K562 (cell line): Measurements from ENCODE around the gene NRXN2. TPM values are rescaled to one million over a fixed set of nuclear protein-coding genes. Genes with fewer than 3 reads are reported as not detected.

Experiments
- CBX1 ChIP-seq: sonication (generic); IDR thresholded peaks from 2 replicates; pipeline ENCODE4 v1.6.1; 2016; ENCODE audit warnings: antibody characterized with exemption, low read depth, mild to moderate bottlenecking
- CBX3 ChIP-seq, 2 experiments: IDR thresholded peaks; 1 replicate in 1 of 2; 2 replicates in 1 of 2; pipeline ENCODE4 v1.6.1; 2012; ENCODE audit warnings: inconsistent platforms in 2 of 2, low read length in 2 of 2, borderline replicate concordance in 1 of 2, control low read depth in 1 of 2
- CREM ChIP-seq: IDR thresholded peaks from 2 replicates; pipeline ENCODE4 v1.6.1; 2014; ENCODE audit warnings: antibody characterized with exemption, low read depth
- ELF1 ChIP-seq: fragments of 200-800 bp; sonication (Bioruptor generic); IDR thresholded peaks from 2 replicates; pipeline ENCODE4 v1.6.1; 2016; ENCODE audit warnings: missing genetic modification characterization, missing compliant biosample characterization
- FIP1L1 ChIP-seq: fragments of 200-400 bp; formaldehyde crosslinking; IDR thresholded peaks from 2 replicates; pipeline ENCODE4 v1.6.1; 2018; ENCODE audit warnings: mild to moderate bottlenecking, low read depth, low read length; ENCODE audit not compliant: poor library complexity, severe bottlenecking
- NFATC3 ChIP-seq: fragments of 450-650 bp; IDR thresholded peaks from 2 replicates; pipeline ENCODE4 v1.6.1; 2017; ENCODE audit warnings: mild to moderate bottlenecking
- POLR2AphosphoS5 ChIP-seq: IDR thresholded peaks from 2 replicates; pipeline ENCODE4 v1.6.1; 2011; ENCODE audit warnings: mild to moderate bottlenecking, low read depth, low read length, moderate library complexity; ENCODE audit not compliant: control insufficient read depth, insufficient read depth
- RAD51 ChIP-seq: fragments of 450-650 bp; IDR thresholded peaks from 2 replicates; pipeline ENCODE4 v1.7.1; 2016; ENCODE audit warnings: low read depth, mild to moderate bottlenecking, borderline replicate concordance
- RFX1 ChIP-seq: fragments of 450-650 bp; IDR thresholded peaks from 2 replicates; pipeline ENCODE4 v1.6.1; 2016; ENCODE audit warnings: mild to moderate bottlenecking, moderate library complexity
- SMAD4 ChIP-seq: fragments of 250-450 bp; sonication (Bioruptor Pico); conservative IDR thresholded peaks from 2 replicates; pipeline ENCODE4 v1.8.0; 2021; ENCODE audit warnings: inconsistent platforms, mild to moderate bottlenecking, moderate library complexity
- SMARCA4 ChIP-seq: fragments of 450-650 bp; IDR thresholded peaks from 2 replicates; pipeline ENCODE4 v1.6.1; 2016
- SMARCE1 ChIP-seq: fragments of 450-650 bp; IDR thresholded peaks from 2 replicates; pipeline ENCODE4 v1.7.1; 2016; ENCODE audit warnings: mild to moderate bottlenecking
- TCF15 ChIP-seq: fragments of 250-450 bp; sonication (Bioruptor Pico); IDR thresholded peaks from 2 replicates; pipeline ENCODE4 v1.8.0; 2022; ENCODE audit warnings: moderate library complexity, mild to moderate bottlenecking, inconsistent platforms
- USF2 ChIP-seq: sonication (generic); formaldehyde crosslinking; IDR thresholded peaks from 2 replicates; pipeline ENCODE4 v1.5.0; 2020; ENCODE audit warnings: missing genetic modification reagents
- ZC3H8 ChIP-seq: fragments of 450-650 bp; IDR thresholded peaks from 2 replicates; pipeline ENCODE4 v1.6.1; 2017
- polyA plus RNA-seq, 8 experiments: library from polyadenylated mRNA; depleted of rRNA in 4 of 8; stranded (reverse) in 5 of 8; unstranded in 3 of 8; fragments of >200 nt; fragmentation: Nextera tagmentation in 2 of 8; fragmentation: Illumina TruSeq in 1 of 8; extraction: Ambion mirVana in 2 of 8; extraction: Trizol in 1 of 8; gene quantifications; 2 replicates each; pipeline versions ENCODE4 v1.2.1 to v1.2.3, GENCODE V29; 2011 to 2014; ENCODE audit warnings: inconsistent platforms in 1 of 8, missing spikeins in 1 of 8
- total RNA-seq, 7 experiments: library from RNA; depleted of rRNA in 6 of 7; stranded (reverse); fragments of >200 nt in 6 of 7; fragmentation: Illumina TruSeq in 2 of 7; extraction: Trizol in 2 of 7; gene quantifications; 2 replicates each; pipeline versions ENCODE4 v1.2.1 to v1.2.3, GENCODE V29; 2011 to 2021; ENCODE audit warnings: low replicate concordance in 1 of 7
- TF ChIP-seq, protein P1 (sequence below): fragments of 200-800 bp; sonication (Bioruptor generic); IDR thresholded peaks from 2 replicates; pipeline ENCODE4 v1.6.1; 2017; ENCODE audit warnings: missing genetic modification characterization, missing compliant biosample characterization
- TF ChIP-seq, protein P2 (sequence below): sonication (generic); formaldehyde crosslinking; IDR thresholded peaks from 2 replicates; pipeline ENCODE4 v1.9.0; 2022; ENCODE audit warnings: mild to moderate bottlenecking, missing genetic modification reagents
- TF ChIP-seq, protein P3 (sequence below): fragments of 450-650 bp; formaldehyde crosslinking; IDR thresholded peaks from 2 replicates; pipeline ENCODE4 v1.4.0; 2020; ENCODE audit warnings: mild to moderate bottlenecking, mixed read lengths
- TF ChIP-seq, protein P4 (sequence below): IDR thresholded peaks from 2 replicates; pipeline ENCODE4 v1.6.1; 2012; ENCODE audit warnings: low read depth, low read length, improper control_type of control experiment, borderline replicate concordance

NRXN2 gene
- total and polyA plus RNA-seq, 9 of the 15 experiments (the other 6 are each of a cell fraction or from before 2014, with no cell fraction given) = 0.07 to 0.47 (median 0.15) TPM; not detected in 4

DNA sequence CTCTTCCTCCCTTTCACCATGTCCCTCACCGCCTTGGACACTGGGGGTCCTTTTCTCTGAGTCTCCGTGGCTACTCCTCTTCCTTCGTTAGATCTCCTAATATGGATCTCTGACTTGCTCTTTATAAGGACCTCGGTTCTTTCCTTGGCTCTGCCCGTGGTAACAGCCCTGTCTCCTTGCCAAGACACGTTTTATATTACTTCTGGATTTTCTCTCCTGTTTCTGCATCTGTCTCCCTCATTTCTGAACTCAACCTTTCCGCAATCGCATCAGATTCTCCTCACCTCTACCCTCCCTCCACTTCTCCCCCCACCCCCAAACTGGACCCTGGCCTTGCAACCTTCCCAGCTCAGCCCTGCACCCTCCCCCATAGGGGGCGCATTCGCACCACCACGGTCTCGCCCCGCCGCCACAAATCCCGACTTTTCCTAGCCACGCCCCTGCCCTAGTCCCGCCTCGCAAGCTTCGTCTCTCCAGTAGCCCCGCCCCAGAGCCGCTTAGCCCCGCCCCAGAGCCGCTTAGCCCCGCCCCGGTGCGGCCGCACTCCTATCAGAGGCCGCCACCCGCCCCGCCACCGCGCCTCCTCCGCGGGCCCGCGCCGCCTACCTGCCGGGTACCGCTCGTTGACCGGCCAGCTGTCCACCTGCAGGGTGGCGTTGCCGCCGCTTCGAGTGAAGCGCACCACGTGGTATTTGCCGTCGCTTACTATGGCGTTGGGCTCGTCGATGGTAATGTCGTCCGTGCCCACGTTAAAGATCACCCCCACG, 93.0 kb downstream of the NRXN2 start (continued):
- TF ChIP-seq, protein P1, sequence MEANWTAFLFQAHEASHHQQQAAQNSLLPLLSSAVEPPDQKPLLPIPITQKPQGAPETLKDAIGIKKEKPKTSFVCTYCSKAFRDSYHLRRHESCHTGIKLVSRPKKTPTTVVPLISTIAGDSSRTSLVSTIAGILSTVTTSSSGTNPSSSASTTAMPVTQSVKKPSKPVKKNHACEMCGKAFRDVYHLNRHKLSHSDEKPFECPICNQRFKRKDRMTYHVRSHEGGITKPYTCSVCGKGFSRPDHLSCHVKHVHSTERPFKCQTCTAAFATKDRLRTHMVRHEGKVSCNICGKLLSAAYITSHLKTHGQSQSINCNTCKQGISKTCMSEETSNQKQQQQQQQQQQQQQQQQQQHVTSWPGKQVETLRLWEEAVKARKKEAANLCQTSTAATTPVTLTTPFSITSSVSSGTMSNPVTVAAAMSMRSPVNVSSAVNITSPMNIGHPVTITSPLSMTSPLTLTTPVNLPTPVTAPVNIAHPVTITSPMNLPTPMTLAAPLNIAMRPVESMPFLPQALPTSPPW (CRISPR knock-in tag) = 0 out of 2 replicates have a peak, but pooled peaks have one; percentile 17
- TF ChIP-seq NFATC3 (no peak), RFX1 (no peak), USF2 (peak; percentile 44; the same call in 1 of the 2 replicates), FIP1L1 (no peak), ELF1 (tag) (no peak), SMAD4 (CRISPR knock-in tag) (peak; percentile 22; the same call in 1 of the 2 replicates), TCF15 (CRISPR knock-in tag) (no peak), CBX3 (IDR thresholded peaks at IDR 0.05; ENCODE audit: borderline replicate concordance in 1 of 2, low read length in 2 of 2) (peak in 1 of 2 experiments; percentile 61; a peak in 1 of 3 replicates), POLR2AphosphoS5 (no peak), CREM (0 out of 2 replicates have a peak, but pooled peaks have one; percentile 30), SMARCA4 (peak; percentile 40; the same call in 1 of the 2 replicates), ZC3H8 (no peak), CBX1 (0 out of 2 replicates have a peak, but pooled peaks have one; percentile 16), SMARCE1 (peak; percentile 47; the same call in 1 of the 2 replicates), RAD51 (peak; percentile 32; the same call in 1 of the 2 replicates)
- TF ChIP-seq, protein P2, sequence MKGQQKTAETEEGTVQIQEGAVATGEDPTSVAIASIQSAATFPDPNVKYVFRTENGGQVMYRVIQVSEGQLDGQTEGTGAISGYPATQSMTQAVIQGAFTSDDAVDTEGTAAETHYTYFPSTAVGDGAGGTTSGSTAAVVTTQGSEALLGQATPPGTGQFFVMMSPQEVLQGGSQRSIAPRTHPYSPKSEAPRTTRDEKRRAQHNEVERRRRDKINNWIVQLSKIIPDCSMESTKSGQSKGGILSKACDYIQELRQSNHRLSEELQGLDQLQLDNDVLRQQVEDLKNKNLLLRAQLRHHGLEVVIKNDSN = peak; percentile 68
- TF ChIP-seq, protein P3, sequence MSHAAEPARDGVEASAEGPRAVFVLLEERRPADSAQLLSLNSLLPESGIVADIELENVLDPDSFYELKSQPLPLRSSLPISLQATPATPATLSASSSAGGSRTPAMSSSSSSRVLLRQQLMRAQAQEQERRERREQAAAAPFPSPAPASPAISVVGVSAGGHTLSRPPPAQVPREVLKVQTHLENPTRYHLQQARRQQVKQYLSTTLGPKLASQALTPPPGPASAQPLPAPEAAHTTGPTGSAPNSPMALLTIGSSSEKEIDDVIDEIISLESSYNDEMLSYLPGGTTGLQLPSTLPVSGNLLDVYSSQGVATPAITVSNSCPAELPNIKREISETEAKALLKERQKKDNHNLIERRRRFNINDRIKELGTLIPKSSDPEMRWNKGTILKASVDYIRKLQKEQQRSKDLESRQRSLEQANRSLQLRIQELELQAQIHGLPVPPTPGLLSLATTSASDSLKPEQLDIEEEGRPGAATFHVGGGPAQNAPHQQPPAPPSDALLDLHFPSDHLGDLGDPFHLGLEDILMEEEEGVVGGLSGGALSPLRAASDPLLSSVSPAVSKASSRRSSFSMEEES (CRISPR knock-in tag) = no peak
- TF ChIP-seq, protein P4, sequence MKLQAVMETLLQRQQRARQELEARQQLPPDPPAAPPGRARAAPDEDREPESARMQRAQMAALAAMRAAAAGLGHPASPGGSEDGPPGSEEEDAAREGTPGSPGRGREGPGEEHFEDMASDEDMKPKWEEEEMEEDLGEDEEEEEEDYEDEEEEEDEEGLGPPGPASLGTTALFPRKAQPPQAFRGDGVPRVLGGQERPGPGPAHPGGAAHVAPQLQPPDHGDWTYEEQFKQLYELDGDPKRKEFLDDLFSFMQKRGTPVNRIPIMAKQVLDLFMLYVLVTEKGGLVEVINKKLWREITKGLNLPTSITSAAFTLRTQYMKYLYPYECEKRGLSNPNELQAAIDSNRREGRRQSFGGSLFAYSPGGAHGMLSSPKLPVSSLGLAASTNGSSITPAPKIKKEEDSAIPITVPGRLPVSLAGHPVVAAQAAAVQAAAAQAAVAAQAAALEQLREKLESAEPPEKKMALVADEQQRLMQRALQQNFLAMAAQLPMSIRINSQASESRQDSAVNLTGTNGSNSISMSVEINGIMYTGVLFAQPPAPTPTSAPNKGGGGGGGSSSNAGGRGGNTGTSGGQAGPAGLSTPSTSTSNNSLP = no peak
